ENCODE results near the gene HTT.

Gene HTT

GRCh38 chr4:3291411-3291968 is 217.0 kb downstream of the HTT start:
- H3K4me3 ChIP-seq (ENCODE audit: low read depth, low read length), result peak overlapping the region; percentile 81
- no peak for TF ChIP-seq CTCF (IDR thresholded peaks at IDR 0.05; ENCODE audit: low read depth, low read length)

DNA sequence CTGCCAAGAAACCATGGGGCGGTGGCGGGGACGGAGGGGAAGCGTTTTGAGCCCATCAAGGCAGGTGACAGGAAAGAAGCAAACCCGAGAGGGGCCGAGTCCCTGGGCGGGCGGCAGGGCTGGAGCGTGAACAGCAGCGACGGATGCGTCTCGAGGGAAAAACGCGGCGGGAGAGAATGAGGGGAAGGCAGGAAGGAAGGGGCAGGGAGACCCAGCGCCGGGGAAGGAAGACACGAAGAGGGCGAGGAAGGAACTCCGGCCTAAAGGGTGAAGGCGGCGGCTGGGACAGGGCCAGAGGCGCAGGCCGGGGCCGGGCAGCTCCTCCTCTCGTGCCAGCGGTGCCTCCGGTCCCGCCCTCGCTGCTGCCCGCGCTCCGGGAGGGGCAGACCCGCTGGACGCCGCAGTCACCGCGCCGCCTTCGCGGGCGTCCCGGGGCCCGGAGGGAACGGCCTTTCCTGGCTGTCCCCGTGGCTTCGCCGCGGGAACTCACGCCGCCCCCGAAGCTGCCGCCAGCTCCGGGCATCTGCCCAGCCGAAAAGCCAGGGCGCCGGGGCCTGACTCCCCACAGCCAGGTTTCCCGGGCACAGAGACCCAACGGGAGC is 217.6 kb downstream of the HTT start:
- TF ChIP-seq CTCF (IDR thresholded peaks at IDR 0.05; ENCODE audit: low read depth, low read length), result no peak
- peak overlapping the region; percentile 81 for H3K4me3 ChIP-seq (ENCODE audit: low read depth, low read length)

GRCh38 chr4:3292571-3293400 is 218.3 kb downstream of the HTT start, which contains the start of gene RGS12:
Gene RGS12 (plus strand): TSS chr4:3293021. CDS start chr4:3316171, 23,150 bp downstream.
- H3K4me3 ChIP-seq (ENCODE audit: low read depth, low read length), result peak within 1 kb of the TSS; percentile 84
- no peak for TF ChIP-seq CTCF (IDR thresholded peaks at IDR 0.05; ENCODE audit: low read depth, low read length)

All from WI38 (cell line).